GM19193 (cell line): ENCODE measurements around the gene RAPGEF5.

Source experiments
- POLR2A ChIP-seq: IDR thresholded peaks from 4 replicates; pipeline ENCODE4 v1.6.1; 2011; ENCODE audit not compliant: insufficient read depth, insufficient read length; ENCODE audit errors: extremely low read depth

RAPGEF5 gene

DNA sequence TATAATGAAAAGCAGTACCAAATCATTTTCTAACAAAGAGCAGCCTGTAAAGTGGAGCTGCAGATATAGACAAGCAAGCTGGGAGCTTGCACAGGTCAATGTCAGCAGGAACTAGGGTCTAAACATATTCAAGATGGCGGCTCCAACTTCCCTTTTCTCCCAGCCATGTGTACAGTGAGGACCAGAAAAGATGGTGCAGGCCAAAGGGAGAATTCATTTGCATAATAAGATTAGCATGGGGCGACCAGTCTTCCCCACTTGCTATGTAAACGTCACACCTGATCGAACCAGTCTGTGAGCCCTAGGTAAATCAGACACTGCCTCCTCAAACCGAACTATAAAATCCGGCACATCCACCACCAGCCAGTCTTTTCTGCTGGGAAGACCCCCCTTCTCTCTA is 4.4 kb upstream of the RAPGEF5 start:
- TF ChIP-seq POLR2A, result no peak

DNA sequence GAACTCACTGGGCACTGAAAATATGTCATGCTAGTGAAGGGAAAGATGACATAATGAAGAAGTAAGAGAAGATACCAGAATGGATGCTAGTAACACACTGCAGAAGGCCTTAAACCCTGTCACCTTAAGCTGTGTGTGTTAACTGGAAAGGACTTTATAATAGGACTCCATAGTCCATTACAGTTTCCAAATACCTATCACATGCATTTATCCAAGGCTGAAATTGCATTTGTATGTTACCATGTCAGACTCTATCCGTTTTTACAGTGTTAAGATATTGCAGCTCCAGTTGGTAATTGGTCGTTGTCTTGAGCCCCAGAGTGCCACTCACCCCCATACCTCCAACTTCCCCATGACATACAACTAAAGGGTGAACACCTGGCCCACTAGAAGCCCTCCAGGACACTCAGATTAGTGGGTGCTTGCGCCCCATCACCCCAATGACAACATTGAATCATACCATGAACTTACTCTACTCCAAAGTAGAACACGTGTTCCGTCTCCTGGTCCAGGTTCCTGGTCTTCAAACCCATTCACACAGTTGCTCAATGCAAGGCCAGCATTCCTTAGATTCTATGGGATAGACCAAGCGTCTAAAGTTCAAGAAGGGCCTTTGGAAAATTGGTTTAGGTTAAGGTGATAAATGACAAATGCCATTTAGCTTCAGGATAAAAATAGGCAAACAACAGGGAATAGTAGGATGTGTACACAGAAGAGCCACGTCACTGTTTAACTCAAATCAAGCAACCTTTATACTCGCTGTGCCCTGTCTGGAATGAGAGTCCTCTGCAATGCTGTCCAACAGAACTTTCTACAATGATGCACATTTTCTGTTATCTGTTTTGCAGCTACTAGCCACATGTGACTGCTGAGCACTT is 2.1 kb upstream of the RAPGEF5 start:
- no peak for TF ChIP-seq POLR2A

DNA sequence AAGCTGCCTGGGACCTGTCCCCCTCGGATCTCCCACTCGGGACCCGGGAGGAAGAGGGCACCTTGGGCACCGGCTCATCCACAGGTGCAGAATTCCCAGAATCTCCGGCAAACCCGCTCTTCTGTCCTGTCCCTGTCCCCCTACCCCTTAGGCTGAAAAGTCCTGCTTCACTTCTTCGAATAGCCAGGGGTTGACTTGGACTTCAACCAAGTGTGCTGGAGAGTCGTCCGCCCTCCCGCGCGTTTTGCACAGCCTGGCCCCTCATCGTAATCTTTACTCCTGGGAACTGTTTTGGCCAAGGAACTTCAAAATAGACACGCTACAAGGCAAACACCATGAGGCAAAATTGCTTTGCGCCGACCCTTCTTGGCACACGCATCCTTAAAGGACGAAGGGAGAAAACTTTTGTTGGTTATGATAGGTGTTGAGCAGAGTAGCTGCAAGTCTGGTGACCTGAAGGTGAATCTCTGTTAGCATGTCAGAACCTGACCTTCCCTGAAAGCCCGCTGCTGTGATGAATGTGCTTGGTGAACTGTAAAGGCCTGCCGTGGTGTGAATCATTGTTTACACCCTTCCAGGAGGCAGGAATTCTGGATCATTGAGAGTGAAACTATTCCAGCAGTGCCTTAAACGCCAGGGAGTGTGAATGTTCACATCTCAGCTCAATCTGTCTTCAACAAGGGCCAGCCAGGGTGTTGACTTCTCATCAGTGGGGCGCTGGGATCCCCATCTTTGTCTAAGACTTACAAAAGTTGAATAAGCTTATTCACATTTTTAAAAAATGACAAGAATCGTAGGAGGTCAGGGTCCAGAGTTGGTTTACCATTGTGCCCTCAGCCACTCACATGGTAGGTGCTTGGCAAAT is 589 bp upstream of the RAPGEF5 start:
- no peak for TF ChIP-seq POLR2A

DNA sequence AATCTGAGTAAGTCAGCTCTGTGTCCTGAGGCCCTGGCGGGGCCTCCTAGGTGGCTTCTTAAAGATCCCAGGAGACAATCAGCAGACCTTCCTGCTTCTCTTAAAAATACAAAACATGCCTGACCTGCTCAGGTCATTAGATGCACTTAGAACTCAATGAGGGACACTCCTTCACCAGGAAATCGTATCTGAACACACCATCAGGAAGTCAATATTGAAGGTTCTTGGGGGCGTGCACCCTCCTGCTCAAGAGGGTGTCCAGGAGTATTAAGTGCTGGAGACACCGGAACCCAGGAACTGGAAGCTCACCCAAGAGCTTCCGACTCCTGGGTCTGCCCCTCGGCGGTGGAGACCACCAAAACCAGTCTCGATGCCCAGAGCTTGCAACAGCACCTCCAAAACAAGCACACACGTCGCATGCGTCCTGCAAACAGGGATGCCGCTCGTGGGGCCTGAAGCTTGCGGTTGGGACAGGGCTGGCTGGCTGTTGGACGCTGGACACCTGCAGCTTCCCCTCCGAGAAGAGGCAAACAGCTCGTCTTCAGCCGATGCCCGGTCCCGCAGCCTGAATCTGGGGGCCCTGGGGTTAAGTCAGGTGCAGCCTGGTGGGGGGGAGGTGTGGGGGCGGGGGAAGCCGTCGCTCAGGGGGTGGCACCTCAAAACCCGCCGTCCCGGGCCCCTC is 803 bp downstream of the RAPGEF5 start:
- no peak for TF ChIP-seq POLR2A

DNA sequence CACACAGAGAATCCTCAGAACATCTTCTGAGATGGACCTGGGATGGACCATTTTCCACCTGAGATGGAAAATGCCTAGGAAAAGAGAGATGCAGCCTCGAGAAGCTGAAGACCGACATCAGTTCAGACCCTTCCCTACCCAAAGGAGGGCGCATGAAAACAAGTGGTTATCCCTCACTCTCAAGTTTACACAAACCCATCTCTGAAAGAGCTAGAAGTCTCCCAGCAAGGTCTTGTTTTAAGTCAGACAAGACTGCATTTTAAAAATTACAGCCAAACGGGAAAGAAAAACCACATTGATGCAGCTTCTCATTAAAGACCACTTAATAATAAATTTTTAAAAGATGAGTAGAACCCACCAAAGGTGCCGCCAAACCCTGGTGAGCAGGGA is 1.3 kb downstream of the RAPGEF5 start:
- no peak for TF ChIP-seq POLR2A

DNA sequence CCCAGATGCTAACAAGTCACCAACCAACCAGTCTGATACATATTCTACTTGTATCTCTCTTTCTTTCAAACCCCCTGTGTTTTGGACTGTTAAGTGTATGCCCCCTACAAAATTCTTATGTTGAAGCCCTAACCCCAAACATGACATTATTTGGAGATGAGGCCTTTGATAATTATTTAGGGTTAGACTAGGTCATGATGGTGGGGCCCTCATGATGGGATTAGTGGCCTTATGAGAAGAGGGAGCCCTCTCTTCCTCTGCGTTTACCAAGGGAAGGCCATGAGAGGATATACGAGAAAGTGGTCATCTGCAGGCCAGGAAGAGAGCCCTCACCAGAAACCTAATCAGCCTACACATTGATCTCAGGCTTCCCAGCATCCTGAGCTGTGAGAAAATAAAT is 2.5 kb downstream of the RAPGEF5 start:
- TF ChIP-seq POLR2A, result no peak

DNA sequence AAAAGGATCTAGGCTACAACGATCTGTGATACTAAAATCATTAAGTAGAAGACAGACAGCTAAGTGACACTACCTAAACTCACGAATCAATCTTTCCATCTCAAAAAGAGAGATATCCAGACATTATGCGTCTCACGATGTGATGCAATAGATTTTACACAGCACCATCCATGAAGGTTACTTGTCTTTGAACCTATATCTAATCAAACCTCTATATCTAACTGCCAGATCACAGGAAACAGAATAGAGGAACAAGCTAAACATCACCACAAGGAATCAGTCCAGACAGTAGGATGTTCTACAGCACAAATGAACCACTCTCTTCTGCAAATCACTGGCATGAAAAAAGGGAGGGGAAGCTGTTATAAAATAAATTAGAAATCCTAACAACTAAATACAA is 4.1 kb downstream of the RAPGEF5 start:
- TF ChIP-seq POLR2A, result no peak

DNA sequence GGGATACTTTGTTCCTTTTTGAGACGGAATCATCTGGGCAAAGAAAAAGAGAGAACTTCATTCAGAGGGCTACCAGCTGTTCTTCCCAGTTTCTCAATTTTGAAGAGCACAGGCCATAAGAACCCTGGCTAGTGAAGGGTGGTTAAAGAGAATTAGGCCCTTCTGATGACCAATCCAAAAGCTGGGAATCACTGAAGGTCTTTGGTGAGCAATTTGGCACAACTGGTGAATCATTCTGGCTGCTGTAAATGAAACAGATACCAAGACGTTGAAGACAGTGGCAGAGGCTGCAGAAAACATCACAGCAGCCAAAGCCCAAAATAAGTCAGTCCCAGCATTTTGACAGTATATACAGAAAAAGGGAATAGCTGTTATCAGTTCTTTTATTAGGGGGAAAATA is 5.1 kb downstream of the RAPGEF5 start:
- no peak for TF ChIP-seq POLR2A

DNA sequence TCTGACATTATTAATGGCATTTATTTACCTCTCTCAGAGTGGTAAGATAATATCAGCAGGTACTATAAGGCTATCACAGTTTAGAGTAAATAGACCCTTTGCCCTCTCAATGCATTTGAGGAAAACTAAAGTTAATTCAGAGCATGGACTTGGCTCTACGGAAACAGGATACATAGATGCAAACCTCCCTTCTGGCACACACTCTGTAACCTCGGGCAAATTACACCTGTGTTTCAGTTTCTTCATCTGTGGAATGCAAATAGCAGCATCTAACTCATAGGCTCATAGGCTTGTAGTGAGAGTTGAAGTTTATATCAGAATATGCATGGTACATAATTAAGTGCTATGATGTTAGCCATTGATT is 5.6 kb downstream of the RAPGEF5 start:
- TF ChIP-seq POLR2A, result no peak

DNA sequence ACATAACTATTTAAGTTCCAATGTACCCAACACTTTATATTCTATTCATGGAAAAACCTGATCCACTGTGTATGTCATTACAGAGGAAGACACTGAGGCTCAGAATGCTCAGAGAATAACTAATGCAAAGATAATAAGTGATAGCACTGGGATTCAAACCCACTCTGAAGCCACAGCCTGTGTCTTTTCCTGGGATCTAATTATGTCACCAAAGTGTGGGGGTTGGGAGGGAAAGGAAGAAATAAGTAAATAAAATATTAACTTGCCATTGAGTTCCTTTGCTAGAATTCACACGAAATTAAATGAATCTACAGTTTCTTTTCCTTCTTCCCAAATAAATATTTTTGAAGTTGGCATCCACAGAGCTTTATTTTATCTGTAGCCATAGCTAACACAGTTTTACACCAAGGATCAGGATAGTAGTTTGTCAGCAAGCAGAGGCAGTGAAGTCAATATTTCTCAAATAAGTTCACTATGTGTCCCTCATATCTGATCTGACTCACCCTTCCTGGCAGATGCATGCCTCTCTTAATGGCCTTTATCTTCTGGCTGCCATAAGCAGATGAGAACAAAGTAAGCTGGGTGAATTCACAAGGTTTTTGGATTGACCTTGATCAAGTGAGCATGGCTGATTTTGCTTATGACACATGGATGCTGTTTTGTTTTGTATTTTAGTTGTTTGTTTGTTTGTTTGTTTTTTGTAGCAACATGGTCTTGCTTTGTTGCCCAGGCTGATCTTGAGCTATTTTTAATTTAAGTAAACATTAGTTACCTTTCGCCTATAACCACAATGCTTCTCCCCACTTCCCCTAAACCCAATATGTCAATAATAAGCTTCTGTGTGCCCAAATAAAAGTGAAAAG is 6.3 kb downstream of the RAPGEF5 start:
- no peak for TF ChIP-seq POLR2A

DNA sequence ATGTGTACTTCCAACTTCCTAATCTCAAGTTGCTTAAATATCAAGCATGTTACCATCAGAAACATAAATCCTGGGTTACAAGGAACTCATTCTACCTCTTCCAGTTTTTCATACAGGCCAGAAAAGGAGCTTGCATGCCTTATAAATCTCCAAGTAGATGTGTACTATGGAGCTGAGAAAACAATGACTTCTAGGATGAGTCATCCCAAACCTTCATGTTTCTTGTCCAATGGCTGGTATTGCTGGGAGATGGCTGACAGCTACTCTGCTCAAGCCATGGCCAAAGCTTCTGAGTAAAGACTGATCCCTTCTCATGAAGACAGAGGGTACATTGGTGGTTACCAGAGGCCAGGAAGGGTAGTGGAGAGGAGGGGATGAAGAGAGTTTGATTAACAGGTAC is 8.6 kb downstream of the RAPGEF5 start:
- no peak for TF ChIP-seq POLR2A

DNA sequence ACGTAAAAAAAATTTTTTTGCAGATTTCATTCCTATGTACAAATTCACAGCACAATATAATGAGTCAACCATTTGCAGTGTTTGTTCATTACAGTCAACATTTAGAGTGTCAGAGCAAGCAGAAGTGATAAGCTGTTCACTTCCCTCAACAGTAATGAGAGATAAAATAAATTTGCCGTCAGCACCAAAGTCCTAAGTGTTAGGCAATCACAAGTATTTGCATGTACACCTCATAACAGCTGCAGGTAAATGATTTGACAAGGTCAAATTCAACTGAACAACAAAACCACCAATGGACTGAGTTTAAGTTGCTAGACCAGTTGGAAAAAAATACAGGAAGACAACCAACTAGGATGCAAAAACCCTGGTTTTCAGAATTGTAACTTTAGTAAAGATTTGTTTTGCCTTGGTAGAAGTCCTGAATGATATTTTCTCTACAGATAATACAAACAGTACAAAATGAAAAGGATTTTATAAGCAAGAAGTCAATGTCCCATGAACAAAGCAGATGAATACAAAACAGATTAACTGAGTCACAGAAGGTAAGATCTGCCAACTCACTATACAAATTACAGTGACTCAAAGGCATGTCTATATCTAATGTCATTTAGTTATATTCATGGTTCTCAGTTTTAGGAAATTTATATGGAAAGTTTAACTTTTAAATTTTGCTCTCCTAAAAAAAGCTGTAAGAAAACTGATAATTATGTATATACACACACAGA is 10.4 kb downstream of the RAPGEF5 start:
- no peak for TF ChIP-seq POLR2A

DNA sequence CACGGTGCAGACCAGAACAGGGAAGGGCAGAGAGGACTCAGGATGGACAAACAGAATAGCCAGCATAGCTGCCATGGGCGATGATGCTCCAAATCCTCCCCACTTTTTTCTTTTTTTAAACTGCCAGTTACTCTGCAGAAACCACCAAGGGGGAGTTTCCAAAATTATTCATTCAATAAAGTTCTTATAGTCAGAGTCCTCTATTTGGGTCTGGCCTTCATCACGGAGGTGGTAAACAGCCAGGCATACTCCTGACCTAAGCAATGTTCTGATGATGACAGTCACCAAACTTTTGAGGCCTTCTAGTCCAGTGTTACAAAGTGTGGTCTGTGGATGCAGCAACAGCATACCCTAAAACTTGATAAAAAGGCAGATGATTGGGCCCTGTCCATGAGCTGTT is 12.3 kb downstream of the RAPGEF5 start:
- TF ChIP-seq POLR2A, result no peak

DNA sequence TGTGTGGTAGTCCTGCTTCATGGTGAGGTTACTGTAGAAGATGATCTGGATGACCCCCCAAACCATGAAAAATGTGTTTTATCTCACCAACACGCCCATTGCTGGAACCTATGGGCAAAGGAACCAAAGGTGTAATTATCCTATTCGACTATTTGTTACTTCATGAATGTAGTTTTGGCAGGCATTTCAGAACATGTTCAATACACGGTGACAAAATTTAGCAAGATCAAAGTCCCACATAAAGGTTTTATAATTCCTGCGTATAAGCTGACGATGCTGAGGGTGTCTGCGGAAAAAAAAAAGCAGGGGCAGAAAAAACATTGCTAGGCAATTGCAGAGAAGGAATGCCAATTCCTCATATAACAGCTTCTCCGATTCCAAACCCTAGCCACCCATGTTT is 13.3 kb downstream of the RAPGEF5 start:
- no peak for TF ChIP-seq POLR2A

DNA sequence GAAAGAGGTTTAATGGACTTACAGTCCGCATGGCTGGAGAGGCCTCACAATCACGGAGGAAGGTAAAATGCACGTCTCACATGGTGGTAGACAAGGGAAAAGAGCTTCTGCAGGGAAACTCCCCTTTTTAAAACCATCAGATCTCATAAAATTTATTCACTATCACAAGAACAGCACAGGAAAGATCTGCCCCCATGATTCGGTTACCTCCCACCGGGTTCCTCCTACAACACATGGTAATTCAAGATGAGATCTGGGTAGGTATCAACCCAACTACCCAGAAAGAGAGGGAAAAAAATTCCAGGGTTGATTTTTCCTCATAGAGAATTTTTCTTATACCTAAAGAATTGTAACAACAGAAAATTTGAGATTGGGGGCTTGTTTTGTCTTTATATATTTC is 13.9 kb downstream of the RAPGEF5 start:
- no peak for TF ChIP-seq POLR2A
